ENCODE data around the gene NPTX2.
"Not testable (repeated sequence)": the region's sequence is repeated elsewhere in the genome, so short reads cannot be mapped to it uniquely, and the experiment has no call there.

NPTX2 gene

GRCh38 chr7:98617051-98617959 is at the start of gene NPTX2:
Gene NPTX2 (plus strand): TSS chr7:98617285. CDS start chr7:98617462, 177 bp downstream.
- peak; percentile 7 for DNase-seq

GRCh38 chr7:98567991-98568390 is 49.1 kb upstream of the NPTX2 start:
- no peak for DNase-seq

GRCh38 chr7:98568891-98569290 is 48.2 kb upstream of the NPTX2 start:
- DNase-seq: no peak

GRCh38 chr7:98569691-98570337 is 47.3 kb upstream of the NPTX2 start:
- no peak for DNase-seq

- DNase-seq: no peak
These were observed 46.1 kb upstream of the NPTX2 start for GRCh38 chr7:98571006-98571405.

GRCh38 chr7:98571986-98572385 is 45.1 kb upstream of the NPTX2 start:
- no peak for DNase-seq

- DNase-seq: not testable (repeated sequence)
These were observed 44.4 kb upstream of the NPTX2 start for GRCh38 chr7:98572716-98573115.

- DNase-seq: no peak
These were observed 43.3 kb upstream of the NPTX2 start for GRCh38 chr7:98573816-98574215.

GRCh38 chr7:98575878-98576277 is 41.2 kb upstream of the NPTX2 start:
- no peak for DNase-seq

GRCh38 chr7:98584830-98585229 is 32.3 kb upstream of the NPTX2 start:
- no peak for DNase-seq

GRCh38 chr7:98591926-98592325 is 25.2 kb upstream of the NPTX2 start:
- no peak for DNase-seq

- no peak for DNase-seq
These were observed 22.7 kb upstream of the NPTX2 start for GRCh38 chr7:98594348-98594747.

- DNase-seq: no peak
These were observed 22.3 kb upstream of the NPTX2 start for GRCh38 chr7:98594787-98595186.

- no peak for DNase-seq
These were observed 18.1 kb upstream of the NPTX2 start for GRCh38 chr7:98598846-98599615.

GRCh38 chr7:98599886-98600285 is 17.2 kb upstream of the NPTX2 start:
- no peak for DNase-seq

GRCh38 chr7:98602755-98603398 is 14.2 kb upstream of the NPTX2 start:
- no peak for DNase-seq

GRCh38 chr7:98603399-98603788 is 13.7 kb upstream of the NPTX2 start:
- no peak for DNase-seq

GRCh38 chr7:98613601-98614425 is 3.3 kb upstream of the NPTX2 start:
- DNase-seq: no peak

GRCh38 chr7:98616381-98617050 is 569 bp upstream of the NPTX2 start:
- no peak for DNase-seq

GRCh38 chr7:98617960-98618418 is 904 bp downstream of the NPTX2 start:
- DNase-seq: no peak

- no peak for DNase-seq
These were observed 1.7 kb downstream of the NPTX2 start for GRCh38 chr7:98618786-98619185.

All from stimulated activated CD4-positive, alpha-beta T cell treated with anti-CD3 and anti-CD28 coated beads, Interleukin-12 subunit alpha, Interleukin-12 subunit beta, amount 100 ng/mL, for 4 hours (primary cell).